DND-41 (cell line): ENCODE measurements around the gene UBXN10.

Source experiments
- ATAC-seq: fragments of 200-7000 bp; cut with Tn5 transposase; 3 replicates; pipeline ENCODE4 v1.9.1; 2021; ENCODE audit warnings: low read depth; ENCODE audit not compliant: insufficient read depth
- DNase-seq: peaks from one replicate; pipeline ENCODE4 v3.0.0-alpha.2; 2020
- H2AFZ ChIP-seq: 2 replicates; pipeline ENCODE4 v1.6.0; 2012; ENCODE audit warnings: low read depth, low read length
- H3K27ac ChIP-seq: 2 replicates; pipeline ENCODE4 v1.5.1; 2012; ENCODE audit warnings: low read length, inconsistent platforms
- H3K27me3 ChIP-seq: fragments of 200-600 bp; sonication (generic); 2 replicates; pipeline ENCODE4 v1.6.0; 2012; ENCODE audit warnings: low read length, mild to moderate bottlenecking, inconsistent platforms; ENCODE audit not compliant: insufficient read depth, poor library complexity
- H3K36me3 ChIP-seq: 2 replicates; pipeline ENCODE4 v1.5.1; 2012; ENCODE audit warnings: low read length, inconsistent platforms; ENCODE audit not compliant: insufficient read depth
- H3K4me1 ChIP-seq: 2 replicates; pipeline ENCODE4 v1.5.1; 2012; ENCODE audit warnings: mild to moderate bottlenecking, low read length; ENCODE audit not compliant: insufficient read depth
- H3K4me2 ChIP-seq: 2 replicates; pipeline ENCODE4 v1.6.0; 2012; ENCODE audit warnings: mild to moderate bottlenecking, moderate library complexity, low read length, inconsistent platforms; ENCODE audit not compliant: insufficient read depth
- H3K4me3 ChIP-seq, 2 experiments: fragments of 200-600 bp in 1 of 2; shearing (Covaris generic) in 1 of 2; 2 replicates each; pipeline ENCODE4 v1.5.1; 2012 to 2016; ENCODE audit warnings: inconsistent platforms in 2 of 2, low read length in 2 of 2, mild to moderate bottlenecking in 2 of 2, low read depth in 1 of 2, moderate library complexity in 1 of 2
- H3K79me2 ChIP-seq: 2 replicates; pipeline ENCODE4 v1.6.0; 2012; ENCODE audit warnings: low read length, inconsistent platforms; ENCODE audit not compliant: insufficient read depth
- H3K9ac ChIP-seq: 2 replicates; pipeline ENCODE4 v1.6.0; 2012; ENCODE audit warnings: low read depth, mild to moderate bottlenecking, inconsistent platforms, low read length, moderate library complexity
- H3K9me3 ChIP-seq: 2 replicates; pipeline ENCODE4 v1.5.1; 2012; ENCODE audit warnings: low read length, moderate library complexity, mild to moderate bottlenecking, inconsistent platforms; ENCODE audit not compliant: insufficient read depth, severe bottlenecking
- H4K20me1 ChIP-seq: 2 replicates; pipeline ENCODE4 v1.6.0; 2012; ENCODE audit warnings: low read length; ENCODE audit not compliant: insufficient read depth
- EZH2 ChIP-seq: IDR thresholded peaks from 3 replicates; pipeline ENCODE4 v1.6.1; 2012; ENCODE audit warnings: borderline replicate concordance, low read depth, mild to moderate bottlenecking, moderate library complexity, low read length, inconsistent platforms; ENCODE audit not compliant: severe bottlenecking
- TF ChIP-seq, protein P1 (sequence below): IDR thresholded peaks from 2 replicates; pipeline ENCODE4 v1.5.1; 2012; ENCODE audit warnings: borderline replicate concordance, low read length, moderate library complexity, mild to moderate bottlenecking; ENCODE audit not compliant: poor library complexity, severe bottlenecking; ENCODE audit errors: extremely low read depth

UBXN10 gene

GRCh38 chr1:20183035-20183434 is 2.9 kb upstream of the UBXN10 start:
- no peaks in the 10 kb centered on the region for H4K20me1 ChIP-seq
- H3K79me2 ChIP-seq, result no peaks in the 10 kb centered on the region
- H3K4me2 ChIP-seq, result no peak overlapping the region
- H3K27ac ChIP-seq, result no peak overlapping the region
- H3K36me3 ChIP-seq, result no peaks in the 10 kb centered on the region
- H3K9me3 ChIP-seq, result no peaks in the 10 kb centered on the region
- no peak overlapping the region for H2AFZ ChIP-seq
- no peak for TF ChIP-seq EZH2
- TF ChIP-seq, protein P1, sequence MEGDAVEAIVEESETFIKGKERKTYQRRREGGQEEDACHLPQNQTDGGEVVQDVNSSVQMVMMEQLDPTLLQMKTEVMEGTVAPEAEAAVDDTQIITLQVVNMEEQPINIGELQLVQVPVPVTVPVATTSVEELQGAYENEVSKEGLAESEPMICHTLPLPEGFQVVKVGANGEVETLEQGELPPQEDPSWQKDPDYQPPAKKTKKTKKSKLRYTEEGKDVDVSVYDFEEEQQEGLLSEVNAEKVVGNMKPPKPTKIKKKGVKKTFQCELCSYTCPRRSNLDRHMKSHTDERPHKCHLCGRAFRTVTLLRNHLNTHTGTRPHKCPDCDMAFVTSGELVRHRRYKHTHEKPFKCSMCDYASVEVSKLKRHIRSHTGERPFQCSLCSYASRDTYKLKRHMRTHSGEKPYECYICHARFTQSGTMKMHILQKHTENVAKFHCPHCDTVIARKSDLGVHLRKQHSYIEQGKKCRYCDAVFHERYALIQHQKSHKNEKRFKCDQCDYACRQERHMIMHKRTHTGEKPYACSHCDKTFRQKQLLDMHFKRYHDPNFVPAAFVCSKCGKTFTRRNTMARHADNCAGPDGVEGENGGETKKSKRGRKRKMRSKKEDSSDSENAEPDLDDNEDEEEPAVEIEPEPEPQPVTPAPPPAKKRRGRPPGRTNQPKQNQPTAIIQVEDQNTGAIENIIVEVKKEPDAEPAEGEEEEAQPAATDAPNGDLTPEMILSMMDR, result no peak
- DNase-seq, result no peak
- H3K4me1 ChIP-seq, result peaks cover 34% of the 10 kb centered on the region
- no peak overlapping the region for H3K9ac ChIP-seq
- no peaks in the 10 kb centered on the region for H3K27me3 ChIP-seq
- ATAC-seq, result no peak
- H3K4me3 ChIP-seq, result no peak overlapping the region

- Histone ChIP-seq H3K4me1 (peaks cover 41% of the 10 kb centered on the region), H3K9me3 (no peaks in the 10 kb centered on the region), H3K4me2 (no peak overlapping the region), H2AFZ (no peak overlapping the region), H3K27me3 (no peaks in the 10 kb centered on the region), H3K27ac (no peak overlapping the region), H3K36me3 (no peaks in the 10 kb centered on the region), H3K79me2 (no peaks in the 10 kb centered on the region), H4K20me1 (no peaks in the 10 kb centered on the region), H3K4me3 (no peak overlapping the region), H3K9ac (no peak overlapping the region)
- DNase-seq, result no peak
- ATAC-seq, result no peak
- no peak for TF ChIP-seq EZH2
- TF ChIP-seq, protein P1, result no peak
These were observed 2.2 kb upstream of the UBXN10 start for GRCh38 chr1:20183616-20184271.

GRCh38 chr1:20184481-20184900 is 1.4 kb upstream of the UBXN10 start:
- TF ChIP-seq, protein P1, result peak; percentile 26
- no peak for TF ChIP-seq EZH2
- Histone ChIP-seq H3K36me3 (no peaks in the 10 kb centered on the region), H2AFZ (no peak overlapping the region), H3K27ac (no peak overlapping the region; the same call in 1 of the 2 replicates), H4K20me1 (no peaks in the 10 kb centered on the region), H3K27me3 (no peaks in the 10 kb centered on the region), H3K4me2 (no peak overlapping the region), H3K79me2 (no peaks in the 10 kb centered on the region), H3K4me1 (peaks cover 46% of the 10 kb centered on the region), H3K9me3 (no peaks in the 10 kb centered on the region), H3K9ac (no peak overlapping the region), H3K4me3 (no peak overlapping the region)
- ATAC-seq (no peak), DNase-seq (no peak)
